NCI-H1694 treated with DMSO at 0.1 percent for 48 hours (cell line): Measurements from ENCODE around the gene SNX17.

Source experiments
- DNase-seq: peaks from one replicate; lab custom pipeline; 2025; lab: John Stamatoyannopoulos, UW

SNX17 gene

GRCh38 chr2:27363933-27364332, 6.5 kb upstream of the SNX17 start:
- no peak for DNase-seq

- peak; percentile 26 for DNase-seq
Observed at GRCh38 chr2:27369471-27370025, 868 bp upstream of the SNX17 start.

- DNase-seq: no peak
Observed at GRCh38 chr2:27370816-27371620, 602 bp downstream of the SNX17 start.

- DNase-seq: no peak
Observed at GRCh38 chr2:27372937-27373336, 2.5 kb downstream of the SNX17 start.

GRCh38 chr2:27373567-27373966, 3.2 kb downstream of the SNX17 start:
- DNase-seq: no peak

GRCh38 chr2:27375513-27376099, 5.2 kb downstream of the SNX17 start:
- no peak for DNase-seq

- no peak for DNase-seq
Observed at GRCh38 chr2:27376151-27376865, 5.9 kb downstream of the SNX17 start.

- no peak for DNase-seq
Observed at GRCh38 chr2:27376866-27377617, 6.6 kb downstream of the SNX17 start.

GRCh38 chr2:27377618-27378095, 7.2 kb downstream of the SNX17 start:
- no peak for DNase-seq

- DNase-seq: no peak
Observed at GRCh38 chr2:27378096-27378808, 7.8 kb downstream of the SNX17 start.

GRCh38 chr2:27378809-27379290, 8.4 kb downstream of the SNX17 start:
- no peak for DNase-seq

GRCh38 chr2:27379383-27379835, 9.0 kb downstream of the SNX17 start:
- DNase-seq: no peak

- no peak for DNase-seq
Observed at GRCh38 chr2:27379836-27380625, 9.6 kb downstream of the SNX17 start.

GRCh38 chr2:27380626-27381545, 10.5 kb downstream of the SNX17 start, which contains the start of gene ZNF513:
Gene ZNF513 (minus strand): TSS chr2:27380734. CDS start chr2:27380526, 208 bp downstream.
- peak; percentile 88 for DNase-seq

GRCh38 chr2:27381577-27382181, 11.3 kb downstream of the SNX17 start:
- no peak for DNase-seq

- no peak for DNase-seq
Observed at GRCh38 chr2:27390822-27391679, 20.6 kb downstream of the SNX17 start.

GRCh38 chr2:27393225-27393624, 22.8 kb downstream of the SNX17 start:
- DNase-seq: no peak
